ENCODE measurements around the gene LHFPL2. TPM values are rescaled to one million over a fixed set of nuclear protein-coding genes. Genes with fewer than 3 reads are reported as not detected.

The LHFPL2 gene
- total RNA-seq, 1 experiment from 2014 or later, result 17.9 TPM

DNA sequence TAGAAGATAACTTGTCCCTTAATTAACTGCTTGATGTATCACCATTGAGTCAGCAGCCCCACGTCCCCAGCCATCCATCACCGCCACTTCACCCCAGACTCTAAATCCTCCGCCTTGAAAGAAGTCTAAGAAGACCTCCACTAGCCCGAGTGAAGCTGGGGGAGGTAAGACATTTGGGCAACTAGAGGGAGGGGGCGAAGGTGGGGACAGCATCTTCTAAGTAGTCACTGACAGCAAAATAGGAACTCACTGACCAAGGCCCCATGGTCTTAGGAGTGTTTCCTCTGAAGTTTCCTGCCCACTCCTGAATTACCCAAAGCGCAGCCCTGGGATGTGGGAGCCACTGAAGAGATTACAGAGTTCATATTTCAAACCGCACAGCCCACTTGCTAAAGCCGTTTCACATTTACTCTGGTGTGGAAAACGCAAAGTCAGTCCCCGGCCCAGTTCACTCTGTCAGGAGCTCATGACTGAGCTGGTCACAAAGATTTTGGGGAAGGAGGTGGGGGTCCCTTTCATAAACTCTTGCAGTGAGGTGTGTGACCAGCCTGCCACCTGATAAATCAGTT lies 107.4 kb downstream of the LHFPL2 start:
- no TSS peak for BruUV-seq (replicated peaks)
- no peak overlapping the region for H3K4me2 ChIP-seq (ENCODE audit: low read length)
- no peak overlapping the region for H3K27ac ChIP-seq (ENCODE audit: low read depth, low read length)
- H3K9me3 ChIP-seq (ENCODE audit: control insufficient read depth in 1 of 2, insufficient read depth in 1 of 2, low read depth in 1 of 2, low read length in 2 of 2), result no peaks in the 10 kb centered on the region
- no peaks in the 10 kb centered on the region for H3K27me3 ChIP-seq (ENCODE audit: insufficient read depth, low read length)
- ChIA-PET CTCF (no interaction called here), POLR2A (no interaction called here), RAD21 (ENCODE audit: low non-redundant PET in 1 of 2, low total read pairs in 2 of 2, uncharacterized antibody in 2 of 2, unreplicated experiment in 2 of 2) (no interaction called here)
- H3K36me3 ChIP-seq (ENCODE audit: control insufficient read depth in 1 of 2, insufficient read depth in 2 of 2, low read length in 2 of 2), result no peaks in the 10 kb centered on the region
- ATAC-seq (no peak), DNase-seq (ENCODE audit: low read depth, low spot score) (no peak)
- H4K20me1 ChIP-seq (ENCODE audit: insufficient read depth), result no peaks in the 10 kb centered on the region
- no peak for TF ChIP-seq EGR1 (IDR thresholded peaks at IDR 0.05; ENCODE audit: low read depth)
- no peak for TF ChIP-seq EZH2phosphoT487 (IDR thresholded peaks at IDR 0.05; ENCODE audit: borderline replicate concordance)
- no peak for TF ChIP-seq TCF7L2 (IDR thresholded peaks at IDR 0.05; ENCODE audit: borderline replicate concordance, extremely low read depth, insufficient read depth, insufficient read length)
- no peak for TF ChIP-seq POLR2AphosphoS5 (IDR thresholded peaks at IDR 0.05; ENCODE audit: low read depth, low read length)
- TF ChIP-seq CEBPB (IDR thresholded peaks at IDR 0.05; ENCODE audit: low read depth), result no peak
- TF ChIP-seq, protein P1, sequence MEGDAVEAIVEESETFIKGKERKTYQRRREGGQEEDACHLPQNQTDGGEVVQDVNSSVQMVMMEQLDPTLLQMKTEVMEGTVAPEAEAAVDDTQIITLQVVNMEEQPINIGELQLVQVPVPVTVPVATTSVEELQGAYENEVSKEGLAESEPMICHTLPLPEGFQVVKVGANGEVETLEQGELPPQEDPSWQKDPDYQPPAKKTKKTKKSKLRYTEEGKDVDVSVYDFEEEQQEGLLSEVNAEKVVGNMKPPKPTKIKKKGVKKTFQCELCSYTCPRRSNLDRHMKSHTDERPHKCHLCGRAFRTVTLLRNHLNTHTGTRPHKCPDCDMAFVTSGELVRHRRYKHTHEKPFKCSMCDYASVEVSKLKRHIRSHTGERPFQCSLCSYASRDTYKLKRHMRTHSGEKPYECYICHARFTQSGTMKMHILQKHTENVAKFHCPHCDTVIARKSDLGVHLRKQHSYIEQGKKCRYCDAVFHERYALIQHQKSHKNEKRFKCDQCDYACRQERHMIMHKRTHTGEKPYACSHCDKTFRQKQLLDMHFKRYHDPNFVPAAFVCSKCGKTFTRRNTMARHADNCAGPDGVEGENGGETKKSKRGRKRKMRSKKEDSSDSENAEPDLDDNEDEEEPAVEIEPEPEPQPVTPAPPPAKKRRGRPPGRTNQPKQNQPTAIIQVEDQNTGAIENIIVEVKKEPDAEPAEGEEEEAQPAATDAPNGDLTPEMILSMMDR (IDR thresholded peaks at IDR 0.05 in 2 of 3, conservative IDR thresholded peaks at IDR 0.05 in 1 of 3; ENCODE audit: borderline replicate concordance in 1 of 3, insufficient read depth in 1 of 3, low read depth in 2 of 3, low read length in 2 of 3), result no peak
- TF ChIP-seq, protein P2, sequence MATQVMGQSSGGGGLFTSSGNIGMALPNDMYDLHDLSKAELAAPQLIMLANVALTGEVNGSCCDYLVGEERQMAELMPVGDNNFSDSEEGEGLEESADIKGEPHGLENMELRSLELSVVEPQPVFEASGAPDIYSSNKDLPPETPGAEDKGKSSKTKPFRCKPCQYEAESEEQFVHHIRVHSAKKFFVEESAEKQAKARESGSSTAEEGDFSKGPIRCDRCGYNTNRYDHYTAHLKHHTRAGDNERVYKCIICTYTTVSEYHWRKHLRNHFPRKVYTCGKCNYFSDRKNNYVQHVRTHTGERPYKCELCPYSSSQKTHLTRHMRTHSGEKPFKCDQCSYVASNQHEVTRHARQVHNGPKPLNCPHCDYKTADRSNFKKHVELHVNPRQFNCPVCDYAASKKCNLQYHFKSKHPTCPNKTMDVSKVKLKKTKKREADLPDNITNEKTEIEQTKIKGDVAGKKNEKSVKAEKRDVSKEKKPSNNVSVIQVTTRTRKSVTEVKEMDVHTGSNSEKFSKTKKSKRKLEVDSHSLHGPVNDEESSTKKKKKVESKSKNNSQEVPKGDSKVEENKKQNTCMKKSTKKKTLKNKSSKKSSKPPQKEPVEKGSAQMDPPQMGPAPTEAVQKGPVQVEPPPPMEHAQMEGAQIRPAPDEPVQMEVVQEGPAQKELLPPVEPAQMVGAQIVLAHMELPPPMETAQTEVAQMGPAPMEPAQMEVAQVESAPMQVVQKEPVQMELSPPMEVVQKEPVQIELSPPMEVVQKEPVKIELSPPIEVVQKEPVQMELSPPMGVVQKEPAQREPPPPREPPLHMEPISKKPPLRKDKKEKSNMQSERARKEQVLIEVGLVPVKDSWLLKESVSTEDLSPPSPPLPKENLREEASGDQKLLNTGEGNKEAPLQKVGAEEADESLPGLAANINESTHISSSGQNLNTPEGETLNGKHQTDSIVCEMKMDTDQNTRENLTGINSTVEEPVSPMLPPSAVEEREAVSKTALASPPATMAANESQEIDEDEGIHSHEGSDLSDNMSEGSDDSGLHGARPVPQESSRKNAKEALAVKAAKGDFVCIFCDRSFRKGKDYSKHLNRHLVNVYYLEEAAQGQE (IDR thresholded peaks at IDR 0.05; ENCODE audit: low read depth), result no peak
- TF ChIP-seq RAD21 (IDR thresholded peaks at IDR 0.05; ENCODE audit: low read depth), result no peak
- no peak for TF ChIP-seq CBX3 (IDR thresholded peaks at IDR 0.05; ENCODE audit: low read depth)
- TF ChIP-seq SRF (IDR thresholded peaks at IDR 0.05; ENCODE audit: low read depth), result no peak
- no peak for TF ChIP-seq YY1 (IDR thresholded peaks at IDR 0.05; ENCODE audit: extremely low read depth, insufficient replicate concordance, low read depth, low read length)
- no peak for TF ChIP-seq ZNF274 (IDR thresholded peaks at IDR 0.05; ENCODE audit: low read depth, low read length)
- TF ChIP-seq JUND (IDR thresholded peaks at IDR 0.05), result no peak
- TF ChIP-seq, protein P3, sequence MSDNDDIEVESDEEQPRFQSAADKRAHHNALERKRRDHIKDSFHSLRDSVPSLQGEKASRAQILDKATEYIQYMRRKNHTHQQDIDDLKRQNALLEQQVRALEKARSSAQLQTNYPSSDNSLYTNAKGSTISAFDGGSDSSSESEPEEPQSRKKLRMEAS (IDR thresholded peaks at IDR 0.05), result no peak
- TF ChIP-seq, protein P4, sequence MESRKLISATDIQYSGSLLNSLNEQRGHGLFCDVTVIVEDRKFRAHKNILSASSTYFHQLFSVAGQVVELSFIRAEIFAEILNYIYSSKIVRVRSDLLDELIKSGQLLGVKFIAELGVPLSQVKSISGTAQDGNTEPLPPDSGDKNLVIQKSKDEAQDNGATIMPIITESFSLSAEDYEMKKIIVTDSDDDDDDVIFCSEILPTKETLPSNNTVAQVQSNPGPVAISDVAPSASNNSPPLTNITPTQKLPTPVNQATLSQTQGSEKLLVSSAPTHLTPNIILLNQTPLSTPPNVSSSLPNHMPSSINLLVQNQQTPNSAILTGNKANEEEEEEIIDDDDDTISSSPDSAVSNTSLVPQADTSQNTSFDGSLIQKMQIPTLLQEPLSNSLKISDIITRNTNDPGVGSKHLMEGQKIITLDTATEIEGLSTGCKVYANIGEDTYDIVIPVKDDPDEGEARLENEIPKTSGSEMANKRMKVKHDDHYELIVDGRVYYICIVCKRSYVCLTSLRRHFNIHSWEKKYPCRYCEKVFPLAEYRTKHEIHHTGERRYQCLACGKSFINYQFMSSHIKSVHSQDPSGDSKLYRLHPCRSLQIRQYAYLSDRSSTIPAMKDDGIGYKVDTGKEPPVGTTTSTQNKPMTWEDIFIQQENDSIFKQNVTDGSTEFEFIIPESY (IDR thresholded peaks at IDR 0.05; ENCODE audit: extremely low read depth, insufficient replicate concordance, low read length), result no peak
- TF ChIP-seq ZFX (IDR thresholded peaks at IDR 0.05), result no peak
- H2AFZ ChIP-seq (ENCODE audit: low read depth, low read length, poor library complexity, severe bottlenecking), result no peak overlapping the region
- no peaks in the 10 kb centered on the region for H3K9me2 ChIP-seq (ENCODE audit: insufficient read depth)
- intact Hi-C loops (cut with micrococcal nuclease), result no loop called here
- H3K9ac ChIP-seq (ENCODE audit: low read length), result no peak overlapping the region
- H3K4me3 ChIP-seq (replicated peaks in 1 of 2; ENCODE audit: low read depth in 1 of 2, low read length in 2 of 2), result no peak overlapping the region
- peaks cover 0 to 8% of the 10 kb centered on the region in 2 experiments; a peak in 1 of 4 replicates for H3K4me1 ChIP-seq (ENCODE audit: control insufficient read depth in 1 of 2, insufficient read depth in 2 of 2, low read length in 2 of 2)
- H3K79me2 ChIP-seq (ENCODE audit: insufficient read depth, low read length), result no peaks in the 10 kb centered on the region
